GM19395 (cell line): ENCODE measurements around the gene SP9.
"Not testable (repeated sequence)": the region's sequence is repeated elsewhere in the genome, so short reads cannot be mapped to it uniquely, and the experiment has no call there.

Experiments
- ATAC-seq: cut with Tn5 transposase; IDR thresholded peaks from one replicate; pipeline ENCODE4 v1.9.1; 2021; ENCODE audit warnings: mild to moderate bottlenecking, moderate library complexity; ENCODE audit not compliant: unreplicated experiment

SP9 gene

GRCh38 chr2:174344716-174345461 is 10.1 kb downstream of the SP9 start:
- no peak for ATAC-seq

GRCh38 chr2:174350018-174350417 is 15.3 kb downstream of the SP9 start:
- ATAC-seq: no peak

- ATAC-seq: no peak
Observed at GRCh38 chr2:174350593-174351181, 15.9 kb downstream of the SP9 start.

- no peak for ATAC-seq
Observed at GRCh38 chr2:174353004-174353403, 18.2 kb downstream of the SP9 start.

- no peak for ATAC-seq
Observed at GRCh38 chr2:174356347-174356746, 21.6 kb downstream of the SP9 start.

GRCh38 chr2:174359663-174360062 is 24.9 kb downstream of the SP9 start:
- ATAC-seq: not testable (repeated sequence)

GRCh38 chr2:174362949-174363348 is 28.2 kb downstream of the SP9 start:
- no peak for ATAC-seq

GRCh38 chr2:174363492-174364225 is 28.9 kb downstream of the SP9 start:
- ATAC-seq: not testable (repeated sequence)

GRCh38 chr2:174364628-174365027 is 29.9 kb downstream of the SP9 start:
- no peak for ATAC-seq

- no peak for ATAC-seq
Observed at GRCh38 chr2:174365571-174365970, 30.8 kb downstream of the SP9 start.

- no peak for ATAC-seq
Observed at GRCh38 chr2:174368691-174369090, 33.9 kb downstream of the SP9 start.

- no peak for ATAC-seq
Observed at GRCh38 chr2:174376967-174377366, 42.2 kb downstream of the SP9 start.

GRCh38 chr2:174383796-174384195 is 49.0 kb downstream of the SP9 start:
- ATAC-seq: no peak

GRCh38 chr2:174385201-174385600 is 50.4 kb downstream of the SP9 start:
- no peak for ATAC-seq
